ENCODE data around the gene PLXNA4.

PLXNA4 gene

GRCh38 chr7:132158841-132159240 lies 417.4 kb downstream of the PLXNA4 start:
- in situ Hi-C loops (cut with HindIII; ENCODE audit: low sequenced_read_pairs), result no loop called here
- no peak for TF ChIP-seq CTCF (IDR thresholded peaks at IDR 0.05; ENCODE audit: low read depth, low read length, missing control alignments)
- H3K4me3 ChIP-seq (ENCODE audit: low read depth, low read length), result no peak overlapping the region

GRCh38 chr7:132158166-132158565 lies 418.1 kb downstream of the PLXNA4 start:
- DNase-seq (ENCODE audit: low read depth), result no peak
- no peak overlapping the region for H3K4me3 ChIP-seq (ENCODE audit: low read depth, low read length)
- TF ChIP-seq CTCF (IDR thresholded peaks at IDR 0.05; ENCODE audit: low read depth, low read length, missing control alignments), result no peak
- in situ Hi-C loops (cut with HindIII; ENCODE audit: low sequenced_read_pairs), result no loop called here

More at GRCh38 chr7:132158841-132159240, 417.4 kb downstream of the PLXNA4 start:
- no peak for DNase-seq (ENCODE audit: low read depth)

GRCh38 chr7:132155715-132156114 lies 420.6 kb downstream of the PLXNA4 start:
- in situ Hi-C loops (cut with HindIII; ENCODE audit: low sequenced_read_pairs), result no loop called here
- no peak for TF ChIP-seq CTCF (IDR thresholded peaks at IDR 0.05; ENCODE audit: low read depth, low read length, missing control alignments)
- DNase-seq (ENCODE audit: low read depth), result no peak
- no peak overlapping the region for H3K4me3 ChIP-seq (ENCODE audit: low read depth, low read length)

GRCh38 chr7:132154695-132155471 lies 421.4 kb downstream of the PLXNA4 start:
- no peak overlapping the region for H3K4me3 ChIP-seq (ENCODE audit: low read depth, low read length)
- no peak for TF ChIP-seq CTCF (IDR thresholded peaks at IDR 0.05; ENCODE audit: low read depth, low read length, missing control alignments)
- in situ Hi-C loops (cut with HindIII; ENCODE audit: low sequenced_read_pairs), result no loop called here
- no peak for DNase-seq (ENCODE audit: low read depth)

GRCh38 chr7:132154248-132154647 lies 422.0 kb downstream of the PLXNA4 start:
- no peak for DNase-seq (ENCODE audit: low read depth)
- no peak overlapping the region for H3K4me3 ChIP-seq (ENCODE audit: low read depth, low read length)
- TF ChIP-seq CTCF (IDR thresholded peaks at IDR 0.05; ENCODE audit: low read depth, low read length, missing control alignments), result no peak
- in situ Hi-C loops (cut with HindIII; ENCODE audit: low sequenced_read_pairs), result no loop called here

- no peak overlapping the region for H3K4me3 ChIP-seq (ENCODE audit: low read depth, low read length)
- TF ChIP-seq CTCF (IDR thresholded peaks at IDR 0.05; ENCODE audit: low read depth, low read length, missing control alignments), result no peak
- in situ Hi-C loops (cut with HindIII; ENCODE audit: low sequenced_read_pairs), result no loop called here
- no peak for DNase-seq (ENCODE audit: low read depth)
Measured at GRCh38 chr7:132152131-132152889, 424.0 kb downstream of the PLXNA4 start.
